Astrocyte of the cerebellum (primary cell): ENCODE results near the gene NPY4R2.
"Not testable (repeated sequence)": the region's sequence is repeated elsewhere in the genome, so short reads cannot be mapped to it uniquely, and the experiment has no call there.

Experiments used
- DNase-seq: peaks from one replicate; pipeline ENCODE4 v3.0.0-alpha.2; 2011; ENCODE audit warnings: low read depth
- H3K4me3 ChIP-seq: 2 replicates; pipeline ENCODE4 v1.5.1; 2011; ENCODE audit warnings: mild to moderate bottlenecking, low read depth, low read length, moderate library complexity
- in situ Hi-C: cut with HindIII; loops from 2 replicates; pipeline ENCODE4 v1.10.0; 2017; ENCODE audit warnings: low sequenced_read_pairs
- TF ChIP-seq, protein P1 (sequence below): IDR thresholded peaks from 2 replicates; pipeline ENCODE4 v1.5.1; 2012; ENCODE audit warnings: low read length, low read depth, moderate library complexity, mild to moderate bottlenecking; ENCODE audit errors: missing control alignments

NPY4R2 gene

DNA sequence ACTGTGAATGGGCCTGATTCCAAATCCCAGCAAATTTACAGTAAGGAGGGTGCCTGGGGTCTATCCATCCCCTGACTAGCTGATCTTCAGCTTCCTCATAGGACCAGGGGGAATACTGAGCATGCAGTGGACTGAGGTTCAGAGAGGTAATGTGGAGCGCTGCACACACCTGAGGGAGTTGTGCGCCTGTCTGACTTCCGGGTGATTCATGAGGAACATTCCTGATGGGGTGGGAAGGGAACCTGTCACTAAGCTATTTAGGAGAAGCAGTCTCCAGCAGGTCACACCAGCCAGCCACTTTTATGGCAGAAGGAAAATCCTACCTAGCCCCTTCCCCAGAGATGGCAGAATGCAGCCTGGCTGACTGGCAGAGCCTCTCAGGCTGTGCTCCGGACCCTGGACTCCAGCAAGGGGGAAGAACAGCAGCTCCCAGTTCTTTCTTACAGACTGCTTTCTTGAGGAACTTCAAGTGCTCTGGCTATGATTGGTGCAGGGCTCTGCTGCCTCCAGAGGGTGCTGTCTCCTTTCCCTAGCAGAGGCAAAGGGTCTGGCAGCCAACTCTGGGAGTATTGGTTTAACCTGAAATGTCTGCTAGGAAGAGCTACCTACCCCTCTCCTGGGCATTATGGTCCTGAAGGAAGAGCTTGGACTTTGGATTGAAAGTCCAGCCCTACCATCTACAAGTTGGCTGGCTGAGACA, 2.5 kb upstream of the NPY4R2 start:
- DNase-seq, in situ Hi-C loops, H3K4me3 ChIP-seq: not testable (repeated sequence)
- TF ChIP-seq, protein P1, sequence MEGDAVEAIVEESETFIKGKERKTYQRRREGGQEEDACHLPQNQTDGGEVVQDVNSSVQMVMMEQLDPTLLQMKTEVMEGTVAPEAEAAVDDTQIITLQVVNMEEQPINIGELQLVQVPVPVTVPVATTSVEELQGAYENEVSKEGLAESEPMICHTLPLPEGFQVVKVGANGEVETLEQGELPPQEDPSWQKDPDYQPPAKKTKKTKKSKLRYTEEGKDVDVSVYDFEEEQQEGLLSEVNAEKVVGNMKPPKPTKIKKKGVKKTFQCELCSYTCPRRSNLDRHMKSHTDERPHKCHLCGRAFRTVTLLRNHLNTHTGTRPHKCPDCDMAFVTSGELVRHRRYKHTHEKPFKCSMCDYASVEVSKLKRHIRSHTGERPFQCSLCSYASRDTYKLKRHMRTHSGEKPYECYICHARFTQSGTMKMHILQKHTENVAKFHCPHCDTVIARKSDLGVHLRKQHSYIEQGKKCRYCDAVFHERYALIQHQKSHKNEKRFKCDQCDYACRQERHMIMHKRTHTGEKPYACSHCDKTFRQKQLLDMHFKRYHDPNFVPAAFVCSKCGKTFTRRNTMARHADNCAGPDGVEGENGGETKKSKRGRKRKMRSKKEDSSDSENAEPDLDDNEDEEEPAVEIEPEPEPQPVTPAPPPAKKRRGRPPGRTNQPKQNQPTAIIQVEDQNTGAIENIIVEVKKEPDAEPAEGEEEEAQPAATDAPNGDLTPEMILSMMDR: peak; percentile 17

DNA sequence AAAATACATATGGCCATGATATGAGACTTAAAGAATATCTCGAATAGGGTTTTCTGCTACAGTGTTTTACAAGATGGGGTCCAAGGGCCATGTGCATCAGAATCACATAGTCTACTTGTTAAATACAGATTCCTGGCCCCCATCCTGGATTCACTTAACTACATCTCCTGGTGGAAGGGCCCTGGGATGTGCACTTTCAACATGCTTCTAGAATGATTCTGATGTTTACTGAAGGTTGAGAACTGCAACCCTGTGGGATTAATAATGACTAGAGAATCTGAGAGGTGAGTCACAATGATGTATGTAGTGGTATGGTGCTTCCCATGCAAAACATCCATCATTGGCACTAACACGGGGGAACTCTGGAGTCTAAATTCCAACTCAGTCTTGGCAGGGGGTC, 2.1 kb downstream of the NPY4R2 start:
- DNase-seq, in situ Hi-C loops: not testable (repeated sequence)

DNA sequence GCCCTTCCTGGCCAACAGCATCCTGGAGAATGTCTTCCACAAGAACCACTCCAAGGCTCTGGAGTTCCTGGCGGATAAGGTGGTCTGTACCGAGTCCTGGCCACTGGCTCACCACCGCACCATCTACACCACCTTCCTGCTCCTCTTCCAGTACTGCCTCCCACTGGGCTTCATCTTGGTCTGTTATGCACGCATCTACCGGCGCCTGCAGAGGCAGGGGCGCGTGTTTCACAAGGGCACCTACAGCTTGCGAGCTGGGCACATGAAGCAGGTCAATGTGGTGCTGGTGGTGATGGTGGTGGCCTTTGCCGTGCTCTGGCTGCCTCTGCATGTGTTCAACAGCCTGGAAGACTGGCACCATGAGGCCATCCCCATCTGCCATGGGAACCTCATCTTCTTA, 4.0 kb downstream of the NPY4R2 start:
- DNase-seq, in situ Hi-C loops, H3K4me3 ChIP-seq: not testable (repeated sequence)

More for the DNA sequence above, 2.1 kb downstream of the NPY4R2 start:
- not testable (repeated sequence) for H3K4me3 ChIP-seq

DNA sequence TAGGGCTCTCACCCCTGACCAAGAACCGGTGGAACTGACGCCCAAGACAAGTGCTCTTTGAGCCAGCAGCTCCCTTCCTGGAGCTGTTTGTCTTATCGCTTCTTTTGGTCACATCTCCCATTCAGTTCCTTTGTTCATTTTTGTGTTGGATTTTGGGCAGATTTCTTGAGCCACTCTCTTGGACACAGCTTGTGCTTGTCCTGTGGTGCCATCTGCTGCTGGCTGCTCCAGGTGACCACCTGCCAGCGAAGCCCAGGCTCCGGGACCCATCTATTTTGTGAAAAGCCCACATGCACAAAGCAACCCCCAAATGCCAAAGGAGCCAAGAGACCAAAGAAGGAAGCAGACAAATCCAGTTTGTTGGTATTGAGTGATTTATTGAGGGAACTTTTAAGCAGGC, 6.2 kb downstream of the NPY4R2 start:
- DNase-seq, in situ Hi-C loops, H3K4me3 ChIP-seq: not testable (repeated sequence)

DNA sequence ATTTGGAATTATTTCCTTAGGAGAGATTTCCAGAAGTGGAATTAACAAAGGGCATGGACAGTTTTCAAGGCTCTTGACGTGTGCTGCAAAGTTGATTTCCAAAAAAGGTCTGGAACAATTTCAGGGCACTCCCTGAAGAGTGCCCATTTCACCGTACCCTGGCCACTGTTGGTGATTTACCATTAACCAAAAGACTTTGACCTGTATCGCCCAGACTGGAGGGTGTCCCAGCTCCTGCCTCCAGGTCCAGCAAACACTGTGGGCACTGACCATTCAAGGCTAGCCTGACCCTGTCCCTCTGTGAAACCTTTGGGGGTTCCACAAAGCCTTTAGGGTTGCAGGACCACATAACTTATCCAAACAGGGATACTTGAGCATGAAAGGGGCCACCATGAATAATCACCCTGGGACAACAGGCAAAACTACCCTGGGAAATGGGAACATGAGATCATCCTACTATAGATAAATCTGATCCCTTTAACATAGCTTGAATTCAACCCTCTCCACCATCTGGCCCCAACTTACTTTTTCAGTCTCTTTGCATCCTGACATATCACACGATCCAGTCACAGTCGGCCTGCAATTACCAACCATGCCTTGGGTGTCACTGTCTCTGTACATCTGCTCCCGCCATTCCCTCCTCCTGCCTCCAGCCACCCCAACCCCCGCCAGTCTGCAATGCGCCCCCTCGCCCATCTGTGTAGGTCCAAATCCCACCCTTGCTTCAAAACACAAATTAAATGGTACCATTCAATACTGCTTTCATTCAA, 8.9 kb downstream of the NPY4R2 start:
- H3K4me3 ChIP-seq, DNase-seq, in situ Hi-C loops: not testable (repeated sequence)

DNA sequence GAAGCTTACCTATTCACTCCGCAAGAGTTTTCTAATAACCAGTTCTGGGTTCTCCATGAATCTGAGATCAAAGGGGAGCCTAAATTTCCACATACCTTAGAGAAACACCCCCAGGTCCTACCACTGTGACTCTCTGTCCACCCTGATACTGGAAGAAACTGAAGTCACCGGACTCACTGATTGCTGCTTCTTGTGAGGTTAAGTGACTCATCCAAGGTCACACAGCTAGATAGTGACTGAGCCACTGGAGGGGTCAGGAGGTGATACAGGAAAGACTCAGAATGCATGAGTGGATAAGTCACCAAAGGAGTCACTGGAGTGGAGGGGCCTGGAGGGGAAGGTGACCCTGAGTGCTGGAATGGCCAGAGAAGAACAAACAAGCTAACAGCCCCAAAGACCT, 9.8 kb downstream of the NPY4R2 start:
- DNase-seq, in situ Hi-C loops: not testable (repeated sequence)

DNA sequence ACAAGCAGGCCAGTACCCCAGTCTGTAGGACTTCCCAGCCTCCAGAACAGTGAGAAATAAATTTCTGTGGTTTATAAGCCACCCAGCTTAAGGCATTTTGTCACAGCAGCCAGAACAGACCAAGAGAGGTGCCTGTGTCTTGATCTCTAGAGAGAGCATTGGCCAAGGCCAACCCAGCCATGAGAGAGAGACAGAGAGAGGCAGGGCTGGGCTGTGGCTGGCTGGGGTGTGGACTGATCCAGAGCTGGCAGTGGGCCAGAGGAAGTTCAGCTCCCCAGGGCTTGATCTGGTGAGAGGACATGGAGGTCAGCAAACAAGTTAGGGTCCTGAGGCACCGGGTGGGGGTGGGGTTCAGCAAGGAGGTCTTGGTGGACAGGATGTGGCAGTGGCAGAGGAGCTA, 14.4 kb downstream of the NPY4R2 start:
- DNase-seq, in situ Hi-C loops, H3K4me3 ChIP-seq: not testable (repeated sequence)

More for the DNA sequence above, 9.8 kb downstream of the NPY4R2 start:
- H3K4me3 ChIP-seq: not testable (repeated sequence)

DNA sequence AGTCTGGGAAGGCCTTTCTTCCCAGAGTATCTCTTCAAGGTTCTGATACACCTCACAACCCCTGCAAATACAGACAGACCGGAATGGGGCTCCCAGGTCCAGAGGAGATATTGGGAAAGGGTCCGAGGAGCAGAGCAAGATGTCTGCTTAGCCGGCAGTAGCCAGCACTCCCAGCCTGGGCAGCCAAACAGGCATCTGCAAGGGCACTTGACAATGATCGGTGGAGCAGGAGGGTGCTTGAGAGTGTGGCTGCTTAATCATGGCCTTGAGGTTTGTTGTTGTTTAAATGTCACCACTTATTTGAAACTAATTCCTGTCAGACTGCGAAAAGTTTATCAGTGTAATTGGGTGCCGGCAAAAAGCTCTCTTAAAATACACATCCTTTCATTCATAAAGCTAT, 15.0 kb downstream of the NPY4R2 start:
- DNase-seq, H3K4me3 ChIP-seq, in situ Hi-C loops: not testable (repeated sequence)

DNA sequence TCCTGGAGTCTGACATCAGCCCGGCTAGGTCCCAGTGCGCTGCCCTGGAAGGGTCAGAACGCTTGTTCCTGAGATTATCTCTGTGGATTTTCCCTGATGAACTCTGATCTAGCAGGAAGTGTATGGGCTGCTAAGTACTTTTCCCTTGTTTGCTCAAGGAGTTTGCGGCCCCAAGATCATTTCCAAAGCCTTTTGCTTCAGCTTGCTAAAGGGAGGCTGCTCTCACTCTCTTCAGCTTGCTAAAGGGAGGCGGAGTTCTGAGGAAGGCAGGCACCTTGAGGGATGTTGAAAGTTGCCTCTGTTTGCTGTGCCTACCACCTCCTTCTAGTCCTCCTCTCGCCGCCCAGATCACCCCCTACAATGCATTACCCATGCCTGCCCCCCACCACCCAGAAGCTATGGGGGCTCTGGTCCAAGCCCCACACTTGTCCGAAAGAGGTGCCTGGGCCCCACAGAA, 18.3 kb downstream of the NPY4R2 start:
- H3K4me3 ChIP-seq, in situ Hi-C loops, DNase-seq: not testable (repeated sequence)

DNA sequence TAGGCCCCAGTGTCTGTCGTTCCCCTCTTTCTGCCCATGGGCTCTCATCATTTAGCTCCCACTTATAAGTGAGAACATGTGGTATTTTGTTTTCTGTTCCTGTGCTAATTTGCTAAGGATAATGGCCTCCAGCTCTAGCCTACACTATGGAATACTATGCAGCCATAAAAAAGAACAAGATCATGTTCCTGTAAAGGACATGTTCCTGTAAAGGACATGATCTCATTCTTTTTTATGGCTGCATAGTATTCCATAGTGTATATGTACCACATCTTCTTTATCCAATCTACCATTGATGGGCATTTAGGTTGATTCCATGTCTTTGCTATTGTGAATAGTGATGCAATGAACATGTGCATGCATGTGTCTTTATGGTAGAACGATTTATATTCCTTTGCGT, 19.2 kb downstream of the NPY4R2 start:
- in situ Hi-C loops, DNase-seq, H3K4me3 ChIP-seq: not testable (repeated sequence)

DNA sequence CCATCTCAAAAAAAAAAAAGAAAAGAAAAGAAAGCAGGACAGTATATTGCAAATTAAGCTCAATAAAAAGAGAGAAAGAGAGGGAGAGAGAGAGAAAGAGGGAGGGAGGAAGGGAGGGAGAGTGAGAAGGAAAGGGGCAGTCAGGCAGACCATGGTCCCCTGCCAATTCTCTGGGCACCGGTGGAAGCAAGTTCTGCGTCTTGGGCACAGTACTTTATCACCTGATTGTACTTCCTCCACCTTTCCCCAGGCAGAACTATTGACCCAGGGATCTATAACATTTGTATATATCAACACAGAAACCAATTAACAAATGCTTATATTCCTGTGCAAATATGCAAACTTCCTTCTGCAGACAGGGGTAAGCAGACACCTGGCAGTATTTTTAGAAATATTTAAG, 22.4 kb downstream of the NPY4R2 start:
- in situ Hi-C loops, H3K4me3 ChIP-seq, DNase-seq: not testable (repeated sequence)

DNA sequence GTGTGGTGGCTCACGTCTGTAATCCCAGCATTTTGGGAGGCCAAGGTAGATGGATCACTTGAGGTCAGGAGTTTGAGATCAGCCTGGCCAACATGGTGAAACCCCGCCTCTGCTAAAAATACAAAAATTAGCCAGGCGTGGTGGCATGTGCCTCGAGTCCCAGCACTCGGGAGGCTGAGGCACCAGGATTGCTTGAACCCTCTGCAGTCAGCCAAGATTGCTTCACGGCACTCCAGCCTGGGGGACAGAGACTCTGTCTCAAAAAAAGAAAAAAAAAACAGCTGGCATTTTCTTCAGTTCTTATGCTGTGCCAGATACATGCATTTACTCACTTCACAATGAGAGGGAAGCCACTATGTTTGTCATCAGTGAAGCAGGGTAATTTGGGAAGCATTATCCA, 22.9 kb downstream of the NPY4R2 start:
- DNase-seq, H3K4me3 ChIP-seq, in situ Hi-C loops: not testable (repeated sequence)

DNA sequence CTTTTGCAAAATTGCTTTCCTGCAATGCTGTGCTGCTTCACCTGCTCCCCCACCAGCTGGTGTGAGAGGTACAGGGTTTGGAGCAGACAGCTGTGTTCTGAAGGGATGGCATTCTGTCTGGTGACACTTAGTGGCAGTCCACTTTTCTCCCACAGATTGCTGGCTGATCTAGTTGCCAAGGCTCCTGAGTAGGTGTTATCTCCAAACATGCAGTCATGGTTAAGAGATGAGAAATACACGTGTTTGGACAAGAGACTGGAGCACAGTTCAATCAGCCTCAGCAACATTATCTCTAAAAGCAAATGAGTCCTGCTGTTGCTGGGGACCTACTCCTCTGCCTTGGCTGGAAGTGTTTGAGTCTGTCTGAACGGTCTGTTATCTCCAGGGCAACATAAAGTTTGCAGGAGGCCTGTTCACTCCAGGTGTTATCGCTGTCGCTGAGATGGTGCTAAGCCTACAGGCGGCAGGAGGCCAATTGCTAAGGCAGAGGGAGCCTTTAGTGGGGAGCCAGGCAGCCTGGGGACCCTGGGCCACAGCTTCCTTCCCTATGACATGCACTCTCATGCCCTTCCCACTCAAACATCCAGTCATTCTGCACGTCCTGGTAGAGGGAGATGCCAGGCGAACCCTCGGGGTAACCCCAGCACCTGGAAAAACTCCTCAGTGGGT, 24.0 kb downstream of the NPY4R2 start:
- DNase-seq, H3K4me3 ChIP-seq, in situ Hi-C loops: not testable (repeated sequence)

DNA sequence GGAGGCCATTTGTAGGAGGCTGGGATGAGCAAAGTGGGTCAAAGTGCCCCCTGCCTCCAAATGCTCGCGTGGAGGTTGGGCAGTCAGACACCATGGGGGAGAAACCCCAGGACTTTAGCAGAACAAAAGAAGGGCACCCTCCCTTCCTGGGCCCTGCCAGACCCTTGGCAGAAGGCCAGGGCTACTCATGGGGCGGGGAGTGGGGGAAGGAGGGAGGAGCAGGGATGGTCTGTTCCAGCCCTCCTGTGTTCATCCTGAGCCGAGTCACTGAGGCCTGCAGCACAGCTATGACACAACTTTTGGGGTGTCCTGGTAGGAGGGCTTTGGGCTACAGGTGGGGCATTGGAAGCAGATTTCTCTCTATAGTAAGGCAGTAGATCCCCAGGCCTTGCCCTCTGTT, 24.9 kb downstream of the NPY4R2 start:
- H3K4me3 ChIP-seq, in situ Hi-C loops, DNase-seq: not testable (repeated sequence)

DNA sequence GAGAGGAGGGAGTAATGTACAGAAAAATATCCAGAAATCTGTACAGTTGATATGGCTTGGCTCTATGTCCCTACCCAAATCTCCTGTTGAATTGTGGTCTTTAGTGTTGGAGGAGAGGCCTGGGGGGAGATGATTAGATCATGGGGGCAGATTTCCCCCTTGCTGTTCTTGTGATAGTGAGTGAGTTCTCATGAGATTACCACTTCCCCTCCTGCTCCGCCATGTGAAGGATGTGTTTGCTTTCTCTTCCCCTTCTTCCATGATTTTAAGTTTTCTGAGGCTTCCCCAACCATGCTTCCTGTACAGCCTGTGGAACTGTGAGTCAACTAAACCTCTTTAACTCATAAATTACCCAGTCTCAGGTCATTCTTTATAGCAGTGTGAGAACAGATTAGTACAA, 29.0 kb downstream of the NPY4R2 start:
- DNase-seq, H3K4me3 ChIP-seq, in situ Hi-C loops: not testable (repeated sequence)

DNA sequence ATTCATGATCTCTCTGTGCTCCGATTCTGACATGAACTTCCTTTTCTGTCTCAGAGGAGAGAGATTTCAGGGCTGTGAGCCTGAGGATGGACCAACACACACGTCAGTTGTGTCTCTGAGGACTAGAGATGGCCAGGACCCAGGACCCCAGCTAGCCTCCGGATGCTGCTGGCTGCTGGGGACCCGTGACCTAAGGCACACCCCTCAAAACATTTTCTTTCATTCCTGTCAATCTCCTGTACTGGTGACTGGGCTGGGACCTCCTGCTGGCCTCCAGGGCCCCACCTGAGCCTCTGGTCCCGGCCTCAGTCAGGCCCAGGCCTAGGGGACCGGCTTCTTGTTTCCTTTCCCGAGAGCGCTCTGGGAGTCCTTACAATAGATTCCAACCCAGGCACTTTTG, 38.7 kb downstream of the NPY4R2 start:
- H3K4me3 ChIP-seq, DNase-seq, in situ Hi-C loops: not testable (repeated sequence)
